ENCODE measurements around the gene OPCML.

DNA sequence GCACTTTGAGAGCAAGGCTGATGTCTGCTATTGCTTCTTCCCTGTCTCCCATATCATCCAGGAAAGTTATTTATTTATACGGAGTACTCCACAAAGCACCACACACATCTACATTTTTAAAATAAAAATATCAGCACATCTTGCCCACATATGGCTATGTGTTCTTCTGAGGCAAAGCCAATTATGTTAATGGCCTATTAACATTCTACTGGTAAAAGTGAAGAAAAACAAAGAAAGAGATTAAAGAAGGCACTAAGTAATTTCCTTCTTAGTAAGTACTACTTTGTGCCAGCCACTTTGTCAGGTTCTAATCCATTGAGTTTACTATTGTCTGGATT lies 548.7 kb downstream of the OPCML start:
- no peak for TF ChIP-seq EZH2 (IDR thresholded peaks at IDR 0.05; ENCODE audit: low read length, unreplicated experiment)
- TF ChIP-seq, protein P1, sequence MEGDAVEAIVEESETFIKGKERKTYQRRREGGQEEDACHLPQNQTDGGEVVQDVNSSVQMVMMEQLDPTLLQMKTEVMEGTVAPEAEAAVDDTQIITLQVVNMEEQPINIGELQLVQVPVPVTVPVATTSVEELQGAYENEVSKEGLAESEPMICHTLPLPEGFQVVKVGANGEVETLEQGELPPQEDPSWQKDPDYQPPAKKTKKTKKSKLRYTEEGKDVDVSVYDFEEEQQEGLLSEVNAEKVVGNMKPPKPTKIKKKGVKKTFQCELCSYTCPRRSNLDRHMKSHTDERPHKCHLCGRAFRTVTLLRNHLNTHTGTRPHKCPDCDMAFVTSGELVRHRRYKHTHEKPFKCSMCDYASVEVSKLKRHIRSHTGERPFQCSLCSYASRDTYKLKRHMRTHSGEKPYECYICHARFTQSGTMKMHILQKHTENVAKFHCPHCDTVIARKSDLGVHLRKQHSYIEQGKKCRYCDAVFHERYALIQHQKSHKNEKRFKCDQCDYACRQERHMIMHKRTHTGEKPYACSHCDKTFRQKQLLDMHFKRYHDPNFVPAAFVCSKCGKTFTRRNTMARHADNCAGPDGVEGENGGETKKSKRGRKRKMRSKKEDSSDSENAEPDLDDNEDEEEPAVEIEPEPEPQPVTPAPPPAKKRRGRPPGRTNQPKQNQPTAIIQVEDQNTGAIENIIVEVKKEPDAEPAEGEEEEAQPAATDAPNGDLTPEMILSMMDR (conservative IDR thresholded peaks at IDR 0.05; ENCODE audit: low read depth, low read length), result no peak
- no peak for TF ChIP-seq EZH2phosphoT487 (IDR thresholded peaks at IDR 0.05; ENCODE audit: borderline replicate concordance, low read length)

Measured in PC-3 (cell line).